RWPE2 (cell line): ENCODE results near the gene ACOT7.

ENCODE experiments used
- ATAC-seq: fragments of 200-7000 bp; cut with Tn5 transposase; 3 replicates; pipeline ENCODE4 v1.9.1; 2021; ENCODE audit warnings: low read depth
- DNase-seq: peaks from one replicate; pipeline ENCODE4 v3.0.0-alpha.2; 2020; ENCODE audit warnings: low spot score
- H3K27ac ChIP-seq: fragments of 450-650 bp; 2 replicates; pipeline ENCODE4 v1.5.1; 2017; ENCODE audit warnings: mild to moderate bottlenecking; ENCODE audit not compliant: poor library complexity, severe bottlenecking
- H3K27me3 ChIP-seq: fragments of 250-450 bp; sonication (Bioruptor Pico); 2 replicates; pipeline ENCODE4 v1.5.1; 2021; ENCODE audit warnings: mild to moderate bottlenecking, moderate library complexity; ENCODE audit not compliant: insufficient read depth, poor library complexity, severe bottlenecking
- H3K36me3 ChIP-seq: fragments of 250-450 bp; sonication (Bioruptor Pico); 2 replicates; pipeline ENCODE4 v1.5.1; 2020; ENCODE audit warnings: low read depth, mild to moderate bottlenecking, moderate library complexity
- H3K4me1 ChIP-seq: fragments of 250-450 bp; sonication (Bioruptor Pico); 2 replicates; pipeline ENCODE4 v1.5.1; 2021; ENCODE audit warnings: mild to moderate bottlenecking, moderate library complexity; ENCODE audit not compliant: insufficient read depth, poor library complexity, severe bottlenecking
- H3K4me3 ChIP-seq: fragments of 250-450 bp; sonication (Bioruptor Pico); 2 replicates; pipeline ENCODE4 v1.5.1; 2021; ENCODE audit warnings: mild to moderate bottlenecking, moderate library complexity; ENCODE audit not compliant: severe bottlenecking
- H3K9me3 ChIP-seq: fragments of 250-450 bp; sonication (Bioruptor Pico); 2 replicates; pipeline ENCODE4 v1.5.1; 2021; ENCODE audit warnings: mild to moderate bottlenecking, moderate library complexity; ENCODE audit not compliant: severe bottlenecking
- CTCF ChIP-seq: fragments of 450-650 bp; IDR thresholded peaks from one replicate; pipeline ENCODE4 v1.5.1; 2017; ENCODE audit warnings: mild to moderate bottlenecking, moderate library complexity; ENCODE audit not compliant: poor library complexity, severe bottlenecking

The ACOT7 gene

GRCh38 chr1:6252374-6252710 is 141.2 kb downstream of the ACOT7 start:
- H3K4me3 ChIP-seq, result no peak overlapping the region
- DNase-seq, result no peak
- TF ChIP-seq CTCF, result no peak
- H3K27me3 ChIP-seq, result peaks cover 11% of the 10 kb centered on the region
- H3K27ac ChIP-seq, result no peak overlapping the region
- H3K9me3 ChIP-seq, result no peaks in the 10 kb centered on the region
- H3K4me1 ChIP-seq, result no peaks in the 10 kb centered on the region
- no peaks in the 10 kb centered on the region for H3K36me3 ChIP-seq
- ATAC-seq, result no peak

GRCh38 chr1:6251681-6252373 is 141.7 kb downstream of the ACOT7 start:
- Histone ChIP-seq H3K27ac (no peak overlapping the region), H3K27me3 (peaks cover 11% of the 10 kb centered on the region), H3K9me3 (no peaks in the 10 kb centered on the region), H3K4me3 (no peak overlapping the region), H3K36me3 (no peaks in the 10 kb centered on the region), H3K4me1 (no peaks in the 10 kb centered on the region)
- DNase-seq (no peak), ATAC-seq (no peak)
- TF ChIP-seq CTCF, result no peak

- H3K4me3 ChIP-seq, result no peak overlapping the region
- H3K4me1 ChIP-seq, result no peaks in the 10 kb centered on the region
- H3K9me3 ChIP-seq, result no peaks in the 10 kb centered on the region
- no peak for DNase-seq
- peaks cover 15% of the 10 kb centered on the region for H3K27me3 ChIP-seq
- ATAC-seq, result no peak
- no peak for TF ChIP-seq CTCF
- no peaks in the 10 kb centered on the region for H3K36me3 ChIP-seq
- H3K27ac ChIP-seq, result no peak overlapping the region
Measured at GRCh38 chr1:6251233-6251632, 142.3 kb downstream of the ACOT7 start.

- ATAC-seq, result peak; percentile 8; the same call in 1 of the 3 replicates
- Histone ChIP-seq H3K36me3 (no peaks in the 10 kb centered on the region), H3K27ac (no peak overlapping the region), H3K4me3 (peak overlapping the region; percentile 20), H3K27me3 (peaks cover 20% of the 10 kb centered on the region), H3K9me3 (no peaks in the 10 kb centered on the region), H3K4me1 (no peaks in the 10 kb centered on the region)
- DNase-seq, result no peak
- TF ChIP-seq CTCF, result no peak
Measured at GRCh38 chr1:6249739-6250689, 143.6 kb downstream of the ACOT7 start.
